WERI-Rb-1 (cell line): Measurements from ENCODE around the gene ESF1.
A peak's percentile ranks its signal among the peaks of the same experiment; 100 is the strongest.

ENCODE experiments used
- DNase-seq: peaks from one replicate; pipeline ENCODE4 v3.0.0-alpha.2; 2020
- H3K27ac ChIP-seq: fragments of 250-450 bp; sonication (Bioruptor Pico); 2 replicates; pipeline ENCODE4 v1.5.1; 2020; ENCODE audit warnings: mild to moderate bottlenecking, moderate library complexity
- H3K27me3 ChIP-seq: fragments of 250-450 bp; sonication (Bioruptor Pico); 2 replicates; pipeline ENCODE4 v1.5.1; 2021; ENCODE audit warnings: mild to moderate bottlenecking, low read depth, moderate library complexity; ENCODE audit not compliant: insufficient read depth, severe bottlenecking
- H3K36me3 ChIP-seq: fragments of 250-450 bp; sonication (Bioruptor Pico); 2 replicates; pipeline ENCODE4 v1.5.1; 2020; ENCODE audit warnings: mild to moderate bottlenecking, moderate library complexity
- H3K4me3 ChIP-seq: 2 replicates; pipeline ENCODE4 v1.5.1; 2011; ENCODE audit warnings: low read depth, mild to moderate bottlenecking, control low read depth, low read length
- H3K9me3 ChIP-seq: fragments of 250-450 bp; sonication (Bioruptor Pico); 2 replicates; pipeline ENCODE4 v1.5.1; 2021; ENCODE audit warnings: mild to moderate bottlenecking, moderate library complexity; ENCODE audit not compliant: severe bottlenecking
- TF ChIP-seq, protein P1 (sequence below): IDR thresholded peaks from 2 replicates; pipeline ENCODE4 v1.5.1; 2011; ENCODE audit warnings: low read depth, mild to moderate bottlenecking, control low read depth, inconsistent platforms, low read length

The ESF1 gene

DNA sequence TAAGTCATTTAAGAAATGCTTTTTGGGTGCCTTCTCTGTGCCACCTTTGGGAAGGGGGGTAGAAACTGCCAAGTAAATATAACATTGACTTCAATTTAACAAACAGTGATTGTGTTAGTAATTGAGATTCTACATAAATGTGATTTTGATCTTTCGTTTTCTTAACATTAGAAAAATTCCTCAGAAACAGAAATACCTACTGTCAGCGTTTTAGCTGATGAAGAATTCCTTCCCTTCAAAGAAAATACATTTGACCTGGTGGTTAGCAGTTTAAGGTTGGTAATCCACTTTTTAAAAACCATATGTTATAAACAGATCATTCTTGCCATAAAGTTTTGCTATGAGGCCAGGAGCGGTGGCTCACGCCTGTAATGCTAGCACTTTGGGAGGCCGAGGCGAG lies 9.9 kb upstream of the ESF1 start:
- Histone ChIP-seq H3K27ac (no peak overlapping the region), H3K9me3 (no peaks in the 10 kb centered on the region), H3K27me3 (no peaks in the 10 kb centered on the region), H3K36me3 (peaks cover 92% of the 10 kb centered on the region), H3K4me3 (no peak overlapping the region)
- no peak for DNase-seq
- TF ChIP-seq, protein P1, sequence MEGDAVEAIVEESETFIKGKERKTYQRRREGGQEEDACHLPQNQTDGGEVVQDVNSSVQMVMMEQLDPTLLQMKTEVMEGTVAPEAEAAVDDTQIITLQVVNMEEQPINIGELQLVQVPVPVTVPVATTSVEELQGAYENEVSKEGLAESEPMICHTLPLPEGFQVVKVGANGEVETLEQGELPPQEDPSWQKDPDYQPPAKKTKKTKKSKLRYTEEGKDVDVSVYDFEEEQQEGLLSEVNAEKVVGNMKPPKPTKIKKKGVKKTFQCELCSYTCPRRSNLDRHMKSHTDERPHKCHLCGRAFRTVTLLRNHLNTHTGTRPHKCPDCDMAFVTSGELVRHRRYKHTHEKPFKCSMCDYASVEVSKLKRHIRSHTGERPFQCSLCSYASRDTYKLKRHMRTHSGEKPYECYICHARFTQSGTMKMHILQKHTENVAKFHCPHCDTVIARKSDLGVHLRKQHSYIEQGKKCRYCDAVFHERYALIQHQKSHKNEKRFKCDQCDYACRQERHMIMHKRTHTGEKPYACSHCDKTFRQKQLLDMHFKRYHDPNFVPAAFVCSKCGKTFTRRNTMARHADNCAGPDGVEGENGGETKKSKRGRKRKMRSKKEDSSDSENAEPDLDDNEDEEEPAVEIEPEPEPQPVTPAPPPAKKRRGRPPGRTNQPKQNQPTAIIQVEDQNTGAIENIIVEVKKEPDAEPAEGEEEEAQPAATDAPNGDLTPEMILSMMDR: no peak

DNA sequence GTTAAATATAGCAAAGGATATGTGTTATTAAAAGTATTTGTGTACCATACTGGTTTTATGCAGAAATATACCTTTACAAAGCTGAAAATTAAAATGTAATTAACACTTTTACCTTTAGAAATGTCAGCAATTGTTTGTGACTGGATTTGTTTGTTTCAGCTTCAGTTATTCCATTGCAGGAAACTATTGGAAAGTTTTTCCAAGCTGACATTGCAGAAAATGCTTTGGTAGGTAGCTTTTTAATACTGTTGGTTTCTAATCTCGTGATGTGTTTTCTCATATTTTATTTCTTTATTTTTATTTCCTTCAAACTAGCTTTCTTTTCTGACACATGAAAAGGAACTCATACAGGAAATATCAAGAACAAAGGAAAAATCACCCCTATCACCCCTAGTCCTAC lies 8.3 kb upstream of the ESF1 start:
- Histone ChIP-seq H3K27me3 (no peaks in the 10 kb centered on the region), H3K9me3 (no peaks in the 10 kb centered on the region), H3K27ac (no peak overlapping the region), H3K4me3 (no peak overlapping the region), H3K36me3 (peaks cover 92% of the 10 kb centered on the region)
- no peak for DNase-seq
- TF ChIP-seq, protein P1: no peak

DNA sequence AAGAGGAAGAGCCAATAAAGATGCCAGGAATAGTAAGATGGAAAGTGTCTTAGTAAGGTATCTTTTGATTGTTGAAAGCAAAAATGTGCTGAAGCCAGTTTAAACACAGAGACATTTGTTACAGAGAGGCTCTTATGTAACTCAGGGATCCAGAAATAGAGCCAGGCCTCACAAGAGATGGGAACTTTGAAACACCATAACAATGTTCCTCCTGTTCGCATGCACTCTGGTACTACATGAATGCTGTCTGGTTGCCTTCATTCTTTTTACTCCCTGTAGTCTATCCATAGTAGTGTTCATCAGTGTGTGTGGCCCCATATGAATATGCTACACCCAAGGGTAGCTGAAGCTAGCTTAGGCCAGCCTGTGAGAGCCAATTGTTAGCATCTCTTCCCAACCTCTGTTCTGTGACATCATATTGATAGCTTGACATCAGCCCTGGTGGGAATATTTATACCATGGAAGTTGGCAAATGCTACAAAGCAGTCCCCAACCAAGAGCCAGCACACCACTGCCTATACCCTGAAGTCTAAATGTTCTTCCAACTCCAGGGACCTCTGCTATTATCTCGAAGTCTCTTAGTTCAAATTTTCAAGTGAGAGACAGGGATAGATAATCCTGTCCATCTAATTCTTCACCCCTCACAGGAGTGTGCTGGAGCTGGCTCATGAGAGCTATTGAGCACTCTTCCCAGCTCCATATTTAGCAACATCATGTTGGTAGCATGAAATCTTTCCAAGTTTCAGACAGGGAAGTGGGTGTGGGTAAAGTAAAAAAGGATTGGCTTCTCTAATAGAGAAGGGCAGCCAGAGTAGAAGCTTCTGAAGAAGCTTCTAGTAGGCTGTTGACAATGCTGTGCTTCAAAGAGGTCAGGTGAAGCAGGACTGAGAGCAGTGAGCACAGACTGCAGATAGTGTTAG lies 7.1 kb upstream of the ESF1 start:
- no peak for DNase-seq
- H3K36me3 ChIP-seq: peaks cover 93% of the 10 kb centered on the region
- H3K9me3 ChIP-seq: no peaks in the 10 kb centered on the region
- no peak overlapping the region for H3K4me3 ChIP-seq
- H3K27me3 ChIP-seq: no peaks in the 10 kb centered on the region
- TF ChIP-seq, protein P1: no peak
- no peak overlapping the region for H3K27ac ChIP-seq

DNA sequence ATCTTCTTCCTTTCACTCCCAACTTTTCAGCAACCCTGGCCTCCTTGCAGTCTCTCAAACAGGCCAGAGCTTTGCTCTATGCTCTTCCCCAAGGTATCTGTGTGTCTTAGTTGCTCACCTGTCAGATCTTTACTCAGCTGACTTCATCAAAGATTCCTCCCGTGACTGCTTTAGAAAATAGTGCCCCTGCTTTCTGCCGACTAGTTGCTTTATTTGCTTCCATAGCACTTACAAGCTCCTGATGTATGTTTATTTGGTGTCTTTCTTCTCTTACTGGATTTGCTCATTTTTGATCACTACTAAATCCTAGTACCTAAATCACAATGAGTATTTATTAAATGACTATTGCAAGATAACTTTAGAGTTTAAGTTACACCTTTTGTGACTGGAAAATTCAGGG lies 6.0 kb upstream of the ESF1 start:
- Histone ChIP-seq H3K27me3 (no peaks in the 10 kb centered on the region), H3K4me3 (no peak overlapping the region), H3K36me3 (peaks cover 84% of the 10 kb centered on the region), H3K27ac (no peak overlapping the region), H3K9me3 (no peaks in the 10 kb centered on the region)
- no peak for DNase-seq
- TF ChIP-seq, protein P1: no peak

DNA sequence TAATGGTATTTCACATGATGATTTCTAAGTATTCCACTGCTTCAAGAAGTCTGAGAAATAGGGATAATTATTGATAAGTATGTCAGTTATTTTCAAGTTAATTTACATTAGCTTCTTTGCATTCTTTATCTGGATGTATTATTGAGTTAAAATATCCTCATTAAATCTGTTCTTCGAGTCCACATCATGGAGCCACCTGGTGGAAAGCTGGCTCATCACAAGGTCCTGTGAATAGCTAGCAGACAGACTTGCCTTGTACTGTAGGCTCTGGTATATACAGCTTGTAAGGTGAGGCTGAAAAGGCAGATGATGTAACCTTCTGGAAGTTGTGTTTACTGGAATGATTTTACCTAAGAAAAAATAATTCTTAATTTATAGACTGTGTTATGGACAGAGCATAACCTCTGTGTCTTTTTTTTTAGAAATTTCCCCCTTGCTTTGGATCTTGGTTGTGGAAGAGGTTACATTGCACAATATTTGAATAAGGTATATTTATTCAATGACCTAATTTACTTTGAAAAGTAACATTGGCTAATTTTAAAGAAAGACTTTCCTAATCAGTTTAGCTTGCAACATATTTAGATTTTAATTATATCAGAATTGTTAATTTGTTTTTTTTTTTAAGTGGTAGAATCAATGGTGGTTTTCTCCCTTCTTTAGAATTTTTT lies 3.6 kb upstream of the ESF1 start:
- Histone ChIP-seq H3K27me3 (no peaks in the 10 kb centered on the region), H3K27ac (no peak overlapping the region), H3K9me3 (no peaks in the 10 kb centered on the region), H3K4me3 (no peak overlapping the region), H3K36me3 (peaks cover 73% of the 10 kb centered on the region)
- DNase-seq: peak; percentile 54
- TF ChIP-seq, protein P1: peak; percentile 44; the same call in 1 of the 2 replicates
